Colonic mucosa (tissue), 4 donors: ENCODE results near the gene OR52B6. TPM values are rescaled to one million over a fixed set of nuclear protein-coding genes. Genes with fewer than 3 reads are reported as not detected.
"Not testable (repeated sequence)": the region's sequence is repeated elsewhere in the genome, so short reads cannot be mapped to it uniquely, and the experiment has no call there.

Experiments used
- DNase-seq: peaks from one replicate; pipeline ENCODE4 v3.0.0-alpha.2; 2020
- H3K27ac ChIP-seq: fragments of 200-600 bp; one replicate; pipeline ENCODE4 v1.8.0; 2021
- H3K27me3 ChIP-seq: fragments of 200-600 bp; one replicate; pipeline ENCODE4 v1.8.0; 2021
- H3K36me3 ChIP-seq: fragments of 200-600 bp; one replicate; pipeline ENCODE4 v1.8.0; 2021
- H3K4me1 ChIP-seq: fragments of 200-600 bp; one replicate; pipeline ENCODE4 v1.8.0; 2021; ENCODE audit warnings: mild to moderate bottlenecking
- H3K4me3 ChIP-seq: fragments of 200-600 bp; one replicate; pipeline ENCODE4 v1.8.0; 2021
- H3K9ac ChIP-seq, 2 donors: one replicate each; pipeline ENCODE4 v1.7.0; 2013; ENCODE audit warnings: control low read depth in 2 of 2, low read depth in 2 of 2, low read length in 2 of 2
- H3K9me3 ChIP-seq: fragments of 200-600 bp; one replicate; pipeline ENCODE4 v1.8.0; 2021
- intact Hi-C: fragments of 100-400 bp; cut with DNase I; formaldehyde crosslinking; loops from one replicate; pipeline ENCODE4 v1.14.1; 2022
- total RNA-seq, 2 donors: library from RNA; stranded (reverse); fragmentation: NEBNext Ultra II Directional in 1 of 2; extraction: Animal tissue kit (Norgen Biotek cat#: 25700) in 1 of 2; gene quantifications; one replicate each; pipeline ENCODE4 v1.2.1, GENCODE V29; 2021
- TF ChIP-seq, protein P1 (sequence below): fragments of 200-600 bp; IDR thresholded peaks from one replicate; pipeline ENCODE4 v1.8.0; 2022; ENCODE audit warnings: antibody characterized with exemption, mild to moderate bottlenecking
- donor health status: healthy.
- donor health status: DM: no; HTN: no; CAD: no.
- donor health status: DM: no; HTN: no; CAD: no.

Gene OR52B6
- total RNA-seq, 2 donors from 2014 or later, result not detected

DNA sequence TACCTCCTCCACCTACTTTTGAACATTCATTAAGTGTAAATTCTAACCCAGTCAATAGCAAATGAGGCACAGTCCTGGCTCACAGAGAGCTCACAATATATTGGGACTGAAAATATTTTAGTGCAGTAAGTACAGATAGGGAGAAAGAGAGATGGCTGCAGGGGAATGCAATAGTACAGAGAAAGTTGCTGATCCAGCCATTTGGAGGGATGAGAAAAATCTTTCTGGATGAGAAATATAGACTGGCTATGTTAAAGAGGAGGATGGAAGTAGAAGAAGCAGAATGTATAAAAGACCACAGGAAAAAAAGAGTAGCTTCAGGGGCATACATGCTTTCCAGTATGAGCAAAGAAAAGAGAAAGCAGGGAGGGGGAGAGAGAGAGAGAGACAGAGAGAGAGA, 3.6 kb upstream of the OR52B6 start:
- intact Hi-C loops, result no loop called here

DNA sequence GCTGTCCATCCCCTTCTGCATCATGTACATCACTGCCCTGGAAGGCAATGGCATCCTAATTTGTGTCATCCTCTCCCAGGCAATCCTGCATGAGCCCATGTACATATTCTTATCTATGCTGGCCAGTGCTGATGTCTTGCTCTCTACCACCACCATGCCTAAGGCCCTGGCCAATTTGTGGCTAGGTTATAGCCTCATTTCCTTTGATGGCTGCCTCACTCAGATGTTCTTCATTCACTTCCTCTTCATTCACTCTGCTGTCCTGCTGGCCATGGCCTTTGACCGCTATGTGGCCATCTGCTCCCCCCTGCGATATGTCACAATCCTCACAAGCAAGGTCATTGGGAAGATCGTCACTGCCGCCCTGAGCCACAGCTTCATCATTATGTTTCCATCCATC, 337 bp downstream of the OR52B6 start:
- Histone ChIP-seq H3K36me3 (no peaks in the 10 kb centered on the region), H3K4me3 (no peak overlapping the region), H3K9ac (no peak overlapping the region), H3K4me1 (no peaks in the 10 kb centered on the region), H3K27me3 (no peaks in the 10 kb centered on the region), H3K27ac (no peak overlapping the region), H3K9me3 (no peaks in the 10 kb centered on the region)
- TF ChIP-seq, protein P1, sequence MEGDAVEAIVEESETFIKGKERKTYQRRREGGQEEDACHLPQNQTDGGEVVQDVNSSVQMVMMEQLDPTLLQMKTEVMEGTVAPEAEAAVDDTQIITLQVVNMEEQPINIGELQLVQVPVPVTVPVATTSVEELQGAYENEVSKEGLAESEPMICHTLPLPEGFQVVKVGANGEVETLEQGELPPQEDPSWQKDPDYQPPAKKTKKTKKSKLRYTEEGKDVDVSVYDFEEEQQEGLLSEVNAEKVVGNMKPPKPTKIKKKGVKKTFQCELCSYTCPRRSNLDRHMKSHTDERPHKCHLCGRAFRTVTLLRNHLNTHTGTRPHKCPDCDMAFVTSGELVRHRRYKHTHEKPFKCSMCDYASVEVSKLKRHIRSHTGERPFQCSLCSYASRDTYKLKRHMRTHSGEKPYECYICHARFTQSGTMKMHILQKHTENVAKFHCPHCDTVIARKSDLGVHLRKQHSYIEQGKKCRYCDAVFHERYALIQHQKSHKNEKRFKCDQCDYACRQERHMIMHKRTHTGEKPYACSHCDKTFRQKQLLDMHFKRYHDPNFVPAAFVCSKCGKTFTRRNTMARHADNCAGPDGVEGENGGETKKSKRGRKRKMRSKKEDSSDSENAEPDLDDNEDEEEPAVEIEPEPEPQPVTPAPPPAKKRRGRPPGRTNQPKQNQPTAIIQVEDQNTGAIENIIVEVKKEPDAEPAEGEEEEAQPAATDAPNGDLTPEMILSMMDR, result no peak
- no peak for DNase-seq
- intact Hi-C loops, result no loop called here

More for the DNA sequence above, 3.6 kb upstream of the OR52B6 start:
- Histone ChIP-seq H3K9ac (no peak overlapping the region), H3K9me3 (no peaks in the 10 kb centered on the region), H3K4me1 (no peaks in the 10 kb centered on the region), H3K27ac (no peak overlapping the region), H3K4me3 (no peak overlapping the region), H3K36me3 (no peaks in the 10 kb centered on the region), H3K27me3 (no peaks in the 10 kb centered on the region)
- DNase-seq, result no peak
- TF ChIP-seq, protein P1, result no peak

DNA sequence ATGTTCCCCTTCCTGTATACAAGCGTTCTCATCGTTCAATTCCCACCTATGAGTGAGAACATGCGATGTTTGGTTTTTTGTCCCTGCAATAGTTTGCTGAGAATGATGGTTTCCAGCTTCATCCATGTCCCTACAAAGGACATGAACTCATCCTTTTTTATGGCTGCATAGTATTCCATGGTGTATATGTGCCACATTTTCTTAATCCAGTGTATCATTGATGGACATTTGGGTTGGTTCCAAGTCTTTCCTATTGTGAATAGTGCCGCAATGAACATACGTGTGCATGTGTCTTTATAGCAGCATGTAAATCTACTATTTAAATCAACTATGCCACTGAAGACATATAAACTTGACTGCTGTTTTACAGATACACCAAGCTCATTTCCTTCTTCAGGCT, 3.8 kb downstream of the OR52B6 start:
- H3K4me1 ChIP-seq, H3K27me3 ChIP-seq, DNase-seq, H3K9ac ChIP-seq, H3K4me3 ChIP-seq, H3K9me3 ChIP-seq, H3K36me3 ChIP-seq, H3K27ac ChIP-seq, intact Hi-C loops: not testable (repeated sequence)

DNA sequence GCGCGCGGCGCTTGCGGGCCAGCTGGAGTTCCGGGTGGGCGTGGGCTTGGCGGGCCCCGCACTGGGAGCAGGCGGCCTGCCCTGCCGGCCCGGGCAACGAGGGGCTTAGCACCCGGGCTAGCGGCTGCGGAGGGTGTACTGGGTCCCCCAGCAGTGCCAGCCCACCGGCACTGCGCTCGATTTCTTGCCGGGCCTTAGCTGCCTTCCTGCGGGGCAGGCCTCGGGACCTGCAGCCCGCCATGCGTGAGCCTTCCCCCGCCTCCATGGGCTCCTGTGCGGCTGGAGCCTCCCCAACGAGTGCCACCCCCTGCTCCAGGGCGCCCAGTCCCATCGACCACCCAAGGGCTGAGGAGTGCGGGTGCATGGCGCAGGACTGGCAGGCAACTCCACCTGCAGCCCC, 9.2 kb downstream of the OR52B6 start:
- DNase-seq, H3K27ac ChIP-seq, H3K27me3 ChIP-seq, H3K4me1 ChIP-seq, H3K36me3 ChIP-seq, H3K9ac ChIP-seq, H3K9me3 ChIP-seq, H3K4me3 ChIP-seq, intact Hi-C loops: not testable (repeated sequence)

DNA sequence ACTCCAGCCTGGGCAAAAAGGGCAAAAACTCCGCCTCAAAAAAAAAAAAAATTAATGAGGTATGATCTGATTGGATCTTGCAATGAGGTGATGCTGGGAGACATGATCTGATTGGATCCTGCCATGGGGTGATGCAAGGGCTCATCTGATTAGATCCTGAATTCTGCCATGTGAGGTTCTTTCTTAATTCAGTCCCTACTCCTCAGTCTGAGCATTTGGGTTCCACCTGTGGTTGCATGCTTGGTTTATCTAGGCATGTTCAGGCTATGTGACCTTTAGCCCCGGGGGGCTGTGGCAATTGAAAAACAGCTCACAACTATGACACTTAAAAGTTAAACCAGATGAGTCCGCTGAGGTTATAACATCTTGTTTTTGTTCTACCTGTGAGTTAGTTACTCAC, 10.9 kb downstream of the OR52B6 start:
- Histone ChIP-seq H3K36me3 (no peaks in the 10 kb centered on the region), H3K4me1 (no peaks in the 10 kb centered on the region), H3K9ac (no peak overlapping the region), H3K27ac (no peak overlapping the region), H3K27me3 (no peaks in the 10 kb centered on the region), H3K4me3 (no peak overlapping the region), H3K9me3 (no peaks in the 10 kb centered on the region)
- intact Hi-C loops, result no loop called here
- TF ChIP-seq, protein P1, result no peak
- DNase-seq, result no peak

DNA sequence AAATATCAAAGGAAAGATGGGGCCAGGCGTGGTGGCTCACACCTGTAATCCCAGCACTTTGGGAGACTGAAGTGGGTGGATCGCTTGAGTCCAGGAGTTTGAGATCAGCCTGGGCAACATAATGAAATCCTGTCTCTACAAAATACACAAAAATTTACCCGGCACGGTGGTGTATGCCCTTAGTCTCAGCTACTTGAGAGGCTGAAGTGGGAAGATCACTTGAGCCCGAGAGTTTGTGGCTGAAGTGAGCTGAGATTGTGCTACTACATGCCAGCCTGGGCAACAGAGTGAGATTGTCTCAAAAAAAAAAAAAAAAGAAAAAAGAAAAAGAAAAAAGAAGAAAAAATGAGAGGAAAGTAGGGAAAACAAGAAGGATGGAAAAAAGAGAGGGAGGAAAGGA, 11.9 kb downstream of the OR52B6 start:
- Histone ChIP-seq H3K36me3 (no peaks in the 10 kb centered on the region), H3K4me3 (no peak overlapping the region), H3K27me3 (no peaks in the 10 kb centered on the region), H3K9ac (no peak overlapping the region), H3K4me1 (no peaks in the 10 kb centered on the region), H3K27ac (no peak overlapping the region), H3K9me3 (no peaks in the 10 kb centered on the region)
- TF ChIP-seq, protein P1, result no peak
- intact Hi-C loops, result no loop called here
- DNase-seq, result no peak

DNA sequence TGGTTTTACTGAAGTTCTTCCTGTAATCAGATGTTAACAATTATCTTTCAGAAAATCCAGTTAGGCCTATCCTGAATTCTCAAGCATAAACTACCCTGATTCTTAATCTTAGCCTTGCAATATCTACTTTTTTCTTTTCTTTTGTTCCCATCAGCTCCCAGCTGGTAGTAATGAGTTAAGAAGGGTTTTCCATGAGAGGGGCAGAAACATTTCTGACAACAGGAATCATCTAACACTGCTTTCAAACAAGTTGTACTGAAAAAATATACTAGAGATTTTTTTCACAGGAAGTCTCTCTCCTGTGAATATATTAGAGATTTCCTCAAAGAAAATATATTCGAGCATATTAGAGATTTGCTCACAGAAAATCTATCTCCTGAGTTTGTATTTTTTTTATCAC, 12.5 kb downstream of the OR52B6 start:
- Histone ChIP-seq H3K4me1 (no peaks in the 10 kb centered on the region), H3K36me3 (no peaks in the 10 kb centered on the region), H3K9me3 (no peaks in the 10 kb centered on the region), H3K4me3 (no peak overlapping the region), H3K27ac (no peak overlapping the region), H3K27me3 (no peaks in the 10 kb centered on the region), H3K9ac (no peak overlapping the region)
- DNase-seq, result no peak
- TF ChIP-seq, protein P1, result no peak
- intact Hi-C loops, result no loop called here
